HG03460 (cell line): ENCODE results near the gene IQCN.
"Not testable (repeated sequence)": the region's sequence is repeated elsewhere in the genome, so short reads cannot be mapped to it uniquely, and the experiment has no call there.

ENCODE experiments used
- ATAC-seq: cut with Tn5 transposase; IDR thresholded peaks from one replicate; pipeline ENCODE4 v1.9.1; 2021; ENCODE audit not compliant: unreplicated experiment

Gene IQCN

DNA sequence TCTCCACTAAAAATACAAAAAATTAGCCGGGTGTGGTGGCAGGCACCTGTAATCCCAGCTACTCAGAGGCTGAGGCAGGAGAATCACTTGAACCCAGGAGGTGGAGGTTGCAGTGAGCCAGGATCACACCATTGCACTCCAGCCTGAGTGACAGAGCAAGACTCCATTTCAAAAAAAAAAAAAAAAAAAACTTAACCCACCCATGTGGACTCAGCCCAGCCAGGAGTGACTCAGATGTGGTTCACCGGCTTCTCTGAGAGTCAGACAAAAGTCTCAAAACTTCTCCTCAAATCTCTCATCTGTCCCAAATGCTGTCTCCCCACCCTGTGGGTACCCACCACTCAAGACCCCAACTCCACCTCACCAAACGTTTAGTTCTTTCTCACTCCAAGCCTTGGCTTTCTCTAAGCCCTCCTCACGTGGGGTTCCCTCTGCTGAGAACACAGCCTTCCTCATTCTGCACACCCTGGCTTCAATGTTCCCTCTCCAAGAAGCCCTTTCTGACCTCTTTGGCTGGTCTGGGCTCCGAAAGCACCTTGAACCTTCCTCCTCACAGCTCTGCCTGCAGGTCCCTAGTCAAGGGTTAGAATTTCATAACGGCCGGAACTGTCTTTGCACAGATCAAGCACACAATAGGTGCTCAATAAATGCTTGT is 59.3 kb downstream of the IQCN start:
- ATAC-seq, result no peak

DNA sequence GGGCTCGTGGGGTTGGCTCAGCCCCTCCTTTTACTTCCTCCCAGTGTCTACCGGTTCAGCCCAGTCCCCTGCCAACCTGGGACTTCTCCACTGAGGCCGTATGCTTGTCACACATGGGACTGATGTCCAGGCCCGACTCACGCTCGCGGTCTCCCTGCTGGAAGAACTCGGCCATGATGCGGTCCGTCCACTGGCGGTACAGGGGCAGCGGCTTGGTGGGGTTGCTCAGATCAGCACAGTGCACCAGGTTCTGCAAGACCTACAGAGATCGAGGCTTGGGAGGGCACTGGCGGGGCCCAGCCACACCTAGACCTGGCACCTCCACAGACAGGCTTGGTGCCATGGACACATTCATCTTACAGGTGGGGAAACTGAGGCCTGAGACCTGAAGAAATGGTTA is 62.6 kb downstream of the IQCN start:
- no peak for ATAC-seq

DNA sequence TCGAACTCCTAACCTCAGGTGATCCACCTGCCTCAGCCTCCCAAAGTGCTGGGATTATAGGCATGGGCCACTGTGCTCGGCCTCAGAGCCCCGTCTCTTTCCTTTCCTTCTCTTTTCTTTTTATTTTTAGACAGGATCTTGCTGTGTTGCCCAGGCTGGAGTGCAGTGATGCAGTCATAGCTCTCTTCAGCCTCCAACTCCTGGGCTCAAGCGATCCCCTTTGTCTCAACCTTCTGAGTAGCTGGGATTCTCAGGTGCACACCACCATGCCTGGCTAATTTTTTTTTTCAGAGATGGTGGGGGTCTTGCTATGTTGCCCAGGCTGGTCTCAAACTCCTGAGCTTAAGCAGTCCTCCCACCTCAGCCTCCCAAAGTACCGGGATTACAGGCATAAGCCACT is 64.3 kb downstream of the IQCN start:
- not testable (repeated sequence) for ATAC-seq

DNA sequence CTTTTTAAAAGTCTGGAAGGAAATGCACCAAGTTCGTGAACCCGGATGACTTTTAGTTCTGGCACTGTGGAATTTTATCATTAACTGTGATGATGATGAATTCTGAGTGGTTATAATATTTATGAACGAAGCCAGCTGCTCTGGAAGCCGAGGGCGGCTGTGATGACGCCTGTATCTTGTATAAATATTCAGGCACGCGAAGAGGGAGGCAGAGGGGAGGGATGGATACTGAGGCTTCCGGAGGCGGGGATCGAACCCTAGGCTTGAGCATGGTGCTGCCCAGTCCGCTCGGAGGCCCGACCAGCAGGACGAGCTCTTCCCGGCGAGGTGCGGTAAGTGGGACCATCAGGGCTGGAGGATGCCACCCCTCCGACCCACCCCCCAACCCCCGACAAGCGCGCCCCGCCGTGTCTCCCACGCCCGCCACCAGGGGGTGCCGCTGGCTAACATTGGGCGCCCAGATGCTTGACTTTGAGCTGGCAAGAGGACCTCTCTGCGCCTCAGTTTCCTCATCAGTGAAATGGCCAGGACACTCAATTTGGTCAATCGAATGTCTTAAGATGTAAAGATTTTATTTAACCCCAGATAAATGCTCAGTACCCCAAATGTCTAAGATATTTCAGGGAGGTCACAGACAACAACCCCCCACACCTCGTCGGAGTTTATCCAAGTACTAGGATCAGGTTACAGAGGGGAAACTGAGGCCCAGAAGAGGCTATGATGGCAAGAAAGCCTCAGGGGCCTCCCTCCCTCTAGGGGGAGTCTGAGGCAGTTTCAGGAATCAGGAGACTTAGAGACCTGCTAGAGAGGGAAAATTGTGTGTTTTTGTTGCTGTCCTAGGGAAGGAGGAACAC is 65.9 kb downstream of the IQCN start:
- ATAC-seq, result no peak
